Activated naive CD4-positive, alpha-beta T cell treated with anti-CD3 and anti-CD28 coated beads, Interleukin-2, amount 50 U/mL, for 72 hours (primary cell): ENCODE data around the gene ZG16. TPM values are rescaled to one million over a fixed set of nuclear protein-coding genes. Genes with fewer than 3 reads are reported as not detected.
"Not testable (repeated sequence)": the region's sequence is repeated elsewhere in the genome, so short reads cannot be mapped to it uniquely, and the experiment has no call there.

Experiments used
- ATAC-seq, 2 donors: fragments of 150-1000 bp; cut with Tn5 transposase; 2 replicates each; pipeline ENCODE4 v1.10.0; 2021; ENCODE audit warnings: mild to moderate bottlenecking in 2 of 2, moderate library complexity in 2 of 2
- DNase-seq, 2 donors: peaks; one replicate each; pipeline ENCODE4 v3.0.0; 2021 to 2022; ENCODE audit warnings: low spot score in 2 of 2
- H3K27ac Mint-ChIP-seq, 2 donors: one replicate each; pipeline ENCODE4 v1.8.0; 2022; ENCODE audit warnings: mild to moderate bottlenecking in 2 of 2, mixed read lengths in 2 of 2
- H3K36me3 Mint-ChIP-seq, 2 donors: one replicate each; pipeline ENCODE4 v1.8.0; 2022; ENCODE audit warnings: mixed read lengths in 2 of 2
- H3K9me3 Mint-ChIP-seq, 2 donors: one replicate each; pipeline ENCODE4 v1.8.0; 2022; ENCODE audit warnings: mixed read lengths in 2 of 2
- total RNA-seq, 2 donors: library from RNA; stranded (reverse); gene quantifications; one replicate each; pipeline ENCODE4 v1.2.3, GENCODE V29; 2022

ZG16 gene
- total RNA-seq, 2 donors from 2014 or later, result not detected

DNA sequence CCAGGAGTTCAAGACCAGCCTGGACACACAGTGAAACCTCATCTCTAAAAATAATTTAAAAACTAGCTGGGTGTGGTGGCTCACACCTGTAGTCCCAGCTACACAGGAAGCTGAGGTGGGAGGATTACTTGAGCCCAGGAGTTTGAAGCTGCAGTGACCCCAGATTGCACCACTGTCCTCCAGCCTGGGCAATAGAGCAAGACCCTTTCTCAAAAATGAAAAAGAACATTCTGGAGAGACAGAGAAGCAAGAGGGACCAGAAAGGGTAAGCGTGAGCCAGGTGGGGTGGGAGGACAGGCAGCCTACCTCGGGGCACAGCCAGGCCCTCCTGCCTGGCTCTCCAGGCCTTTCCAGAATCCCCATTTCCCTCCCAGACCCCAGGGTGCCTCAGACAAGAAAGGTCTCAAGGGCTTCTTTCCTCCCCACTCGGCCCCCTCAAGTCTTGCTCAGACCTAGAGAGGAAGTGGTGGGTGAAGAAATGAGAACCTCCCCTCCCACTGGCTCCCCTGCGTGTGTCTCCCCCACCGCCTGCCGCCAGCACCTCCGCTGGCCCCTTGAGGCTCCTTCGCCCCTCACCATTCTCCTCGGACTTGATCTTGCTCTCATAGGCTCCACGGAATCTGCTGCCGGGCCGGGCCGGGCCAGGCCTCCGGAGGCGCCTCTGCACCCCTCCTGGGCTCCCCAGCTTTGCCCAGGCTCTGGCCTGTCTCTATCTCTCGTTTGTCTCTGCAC is 32.8 kb upstream of the ZG16 start:
- H3K27ac Mint-ChIP-seq, result peak overlapping the region; percentile 95 to 98

DNA sequence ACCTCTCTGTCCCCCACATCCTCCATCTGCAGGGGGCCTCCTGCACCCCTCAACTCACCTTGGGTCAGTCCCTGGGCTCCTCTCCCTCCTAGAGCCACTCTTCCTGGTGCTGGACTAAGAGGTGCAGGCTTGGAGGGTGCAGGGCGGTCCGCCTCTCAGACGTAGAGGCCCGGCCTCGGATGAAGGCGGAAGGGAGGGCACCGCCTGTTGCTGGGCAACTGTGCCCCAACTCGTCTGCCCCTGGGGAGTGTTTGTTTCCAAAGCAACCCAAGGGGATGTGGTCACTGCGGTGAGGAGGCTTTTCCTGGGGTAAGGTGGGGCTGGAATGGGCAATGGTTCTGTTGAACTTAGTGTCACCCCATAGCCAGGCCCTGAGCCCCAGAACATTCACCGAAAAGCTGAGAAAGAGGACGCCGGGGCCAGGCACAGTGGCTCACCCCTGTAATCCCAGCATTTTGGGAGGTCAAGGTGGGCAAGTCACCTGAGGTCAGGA is 32.2 kb upstream of the ZG16 start, which contains the start of gene C16orf54:
Gene C16orf54, minus strand, starts transcription at position 138 of the 493 bp plus-strand sequence. CDS start 1,039 bp downstream, outside the sequence.
- Mint-ChIP-seq H3K36me3 (peaks cover 7 to 31% of the 10 kb centered on the region in 2 donors), H3K9me3 (no peaks in the 10 kb centered on the region), H3K27ac (peak within 1 kb of the TSS; percentile 95 to 98)
- DNase-seq, result peak; percentile 84 to 93
- ATAC-seq, result peak; percentile 86 to 87

More for the DNA sequence above, 32.8 kb upstream of the ZG16 start:
- ATAC-seq (peak; percentile 54 to 72), DNase-seq (peak in 1 of 2 donors; percentile 62)
- peaks cover 7 to 31% of the 10 kb centered on the region in 2 donors for H3K36me3 Mint-ChIP-seq
- no peaks in the 10 kb centered on the region for H3K9me3 Mint-ChIP-seq

DNA sequence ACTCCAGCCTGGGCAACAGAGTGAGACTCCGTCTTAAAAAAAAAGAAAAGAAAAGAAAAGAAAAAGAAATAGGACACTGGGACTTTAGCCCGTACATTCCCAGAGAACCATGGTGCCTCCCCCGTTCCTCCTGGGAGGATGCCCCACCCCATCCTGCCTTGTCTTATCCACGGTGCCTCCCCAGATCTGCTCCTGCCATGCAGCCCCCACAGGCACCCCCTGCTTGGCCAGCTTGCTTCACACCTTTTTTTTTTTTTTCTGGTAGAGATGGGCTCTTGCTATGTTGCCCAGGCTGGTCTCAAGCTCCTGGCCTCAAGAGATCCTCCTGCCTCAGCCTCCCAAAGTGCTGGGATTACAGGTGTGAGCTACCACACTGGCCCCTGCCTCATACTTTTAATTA is 31.5 kb upstream of the ZG16 start:
- not testable (repeated sequence) for H3K9me3 Mint-ChIP-seq
- ATAC-seq (peak in 1 of 2 donors; percentile 2), DNase-seq (peak in 1 of 2 donors; percentile 56)
- Mint-ChIP-seq H3K36me3 (peaks cover 7 to 31% of the 10 kb centered on the region in 2 donors), H3K27ac (peak overlapping the region; percentile 95 to 98)

DNA sequence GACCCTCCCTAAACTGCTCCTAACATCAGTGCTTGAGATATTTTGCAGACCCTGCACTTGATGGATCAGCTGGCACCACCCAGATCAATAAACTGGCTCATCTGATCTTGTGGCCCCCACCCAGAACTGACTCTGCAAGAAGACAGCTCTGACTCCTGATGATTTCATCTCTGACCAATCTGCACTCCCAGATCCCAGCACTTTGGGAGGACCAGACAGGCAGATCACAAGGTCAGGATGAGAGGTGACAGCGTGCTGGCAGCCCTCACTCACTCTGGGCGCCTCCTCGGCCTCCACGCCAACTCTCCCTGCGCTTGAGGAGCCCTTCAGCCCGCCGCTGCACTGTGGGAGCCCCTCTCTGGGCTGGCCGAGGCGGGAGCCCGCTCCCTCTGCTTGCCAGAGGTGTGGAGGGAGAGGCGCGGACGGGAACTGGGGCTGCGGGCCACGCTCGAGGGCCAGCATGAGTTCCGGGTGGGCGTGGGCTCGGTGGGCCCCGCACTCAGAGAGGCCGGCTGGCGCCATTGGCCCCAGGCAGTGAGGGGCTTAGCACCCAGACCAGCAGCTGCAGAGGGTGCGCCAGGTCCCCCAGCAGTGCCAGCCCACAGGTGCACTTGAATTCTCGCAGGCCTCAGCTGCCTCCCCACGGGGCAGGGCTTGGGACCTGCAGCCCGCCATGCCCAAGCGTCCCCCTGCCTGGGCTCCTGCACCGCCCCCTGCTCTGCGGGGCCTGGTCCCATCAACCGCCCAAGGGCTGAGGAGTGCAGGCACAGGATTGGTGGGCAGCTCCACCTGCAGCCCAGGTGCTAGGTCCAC is 29.9 kb upstream of the ZG16 start:
- no peak overlapping the region for H3K27ac Mint-ChIP-seq

DNA sequence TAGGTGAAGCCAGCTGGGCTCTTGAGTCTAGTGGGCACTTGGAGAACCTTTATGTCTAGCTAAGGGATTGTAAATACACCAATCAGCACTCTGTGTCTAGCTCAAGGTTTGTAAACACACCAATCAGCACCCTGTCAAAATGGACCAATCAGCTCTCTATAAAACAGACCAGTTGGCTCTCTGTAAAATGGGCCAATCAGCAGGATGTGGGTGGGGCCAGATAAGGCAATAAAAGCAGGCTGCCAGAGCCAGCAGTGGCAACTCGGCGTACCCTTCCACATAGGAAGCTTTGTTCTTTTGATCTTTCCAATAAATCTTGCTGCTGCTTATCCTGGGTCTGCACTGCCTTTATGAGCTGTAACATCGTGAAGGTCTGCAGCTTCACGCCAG is 29.3 kb upstream of the ZG16 start:
- peaks cover 7 to 19% of the 10 kb centered on the region in 2 donors for H3K36me3 Mint-ChIP-seq
- H3K27ac Mint-ChIP-seq, ATAC-seq, H3K9me3 Mint-ChIP-seq, DNase-seq: not testable (repeated sequence)

More for the DNA sequence above, 29.9 kb upstream of the ZG16 start:
- DNase-seq (no peak), ATAC-seq (no peak)
- peaks cover 7 to 25% of the 10 kb centered on the region in 2 donors for H3K36me3 Mint-ChIP-seq
- H3K9me3 Mint-ChIP-seq, result no peaks in the 10 kb centered on the region

DNA sequence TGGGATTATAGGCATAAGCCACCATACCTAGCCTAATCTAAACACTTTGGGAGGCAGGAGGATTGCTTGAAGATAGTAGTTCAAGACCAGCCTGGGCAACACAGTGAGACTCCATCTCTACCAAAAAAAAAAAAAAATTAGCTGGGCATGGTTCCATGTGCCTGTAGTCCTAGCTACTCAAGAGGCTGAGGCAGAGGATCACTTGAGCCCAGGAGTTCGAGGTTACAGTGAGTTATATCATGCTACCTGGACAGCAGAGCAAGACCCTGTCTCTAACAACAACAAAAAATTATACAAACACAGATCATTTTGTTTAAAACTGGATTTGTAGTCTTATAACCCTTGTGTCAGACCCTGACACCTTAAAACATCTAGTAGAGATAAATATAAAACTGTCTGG is 24.5 kb upstream of the ZG16 start:
- Mint-ChIP-seq H3K9me3 (no peaks in the 10 kb centered on the region), H3K27ac (no peak overlapping the region), H3K36me3 (no peaks in the 10 kb centered on the region)
- ATAC-seq (no peak), DNase-seq (no peak)

DNA sequence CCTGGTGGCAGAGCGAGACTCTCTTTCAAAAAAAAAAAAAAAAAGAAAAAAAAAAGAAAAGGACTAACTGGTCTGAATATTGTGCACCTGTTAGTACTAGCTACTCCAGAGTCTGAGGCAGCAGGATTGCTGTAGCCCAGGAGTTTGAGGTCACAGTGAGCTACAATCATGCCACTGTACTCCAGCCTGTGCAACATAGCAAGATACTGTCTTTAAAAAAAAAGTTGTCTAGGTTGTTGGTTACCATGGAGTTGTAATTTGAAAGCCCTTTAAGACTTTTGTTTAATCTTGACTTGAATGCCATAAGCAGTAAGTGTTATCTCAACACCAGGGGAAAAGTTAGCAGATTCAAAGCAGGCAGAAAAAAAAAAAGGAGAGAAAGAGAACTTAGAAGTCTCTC is 21.4 kb upstream of the ZG16 start:
- DNase-seq (no peak), ATAC-seq (peak in 1 of 2 donors; percentile 37)
- Mint-ChIP-seq H3K9me3 (no peaks in the 10 kb centered on the region), H3K36me3 (no peaks in the 10 kb centered on the region), H3K27ac (no peak overlapping the region)

DNA sequence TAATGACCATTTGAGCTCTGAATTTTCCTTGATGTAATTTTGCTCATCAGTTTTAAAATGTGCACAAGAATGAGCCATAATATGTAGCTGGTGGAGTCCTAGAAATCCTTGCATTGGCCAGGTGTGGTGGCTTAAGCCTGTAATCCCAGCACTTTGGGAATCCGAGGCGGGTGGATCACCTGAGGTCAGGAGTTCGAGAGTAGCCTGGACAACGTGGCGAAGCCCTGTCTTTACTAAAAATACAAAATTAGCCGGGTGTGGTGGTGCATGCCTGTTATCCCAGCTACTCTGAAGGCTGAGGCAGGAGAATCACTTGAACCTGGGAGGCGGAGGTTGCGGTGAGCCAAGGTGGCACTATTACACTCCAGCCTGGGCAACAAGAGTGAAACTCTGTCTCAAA is 21.0 kb upstream of the ZG16 start:
- not testable (repeated sequence) for ATAC-seq, H3K27ac Mint-ChIP-seq, H3K36me3 Mint-ChIP-seq, H3K9me3 Mint-ChIP-seq, DNase-seq

DNA sequence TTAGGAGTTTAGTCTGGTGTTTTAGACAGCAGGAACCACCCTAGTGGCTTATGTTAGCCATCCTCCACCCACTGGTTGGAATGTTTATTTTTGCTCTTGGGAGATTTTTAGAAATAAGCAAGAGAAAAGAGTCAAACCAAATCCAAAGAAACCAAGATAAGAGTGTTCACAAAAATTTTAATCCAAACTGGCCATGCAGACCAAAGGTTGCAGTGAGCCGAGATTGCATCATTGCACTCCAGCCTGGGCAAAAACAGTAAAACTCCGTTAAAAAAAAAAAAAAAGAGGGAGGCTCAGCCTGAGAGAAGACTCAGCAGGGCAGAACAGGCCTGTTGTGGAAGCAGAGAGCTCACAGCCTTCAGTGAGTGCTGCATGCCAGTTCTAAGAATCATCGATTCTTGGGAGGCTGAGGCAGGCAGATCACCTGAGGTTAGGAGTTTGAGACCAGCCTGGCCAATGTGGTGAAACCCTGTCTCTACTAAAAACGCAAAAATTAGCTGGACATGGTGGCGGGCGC is 20.0 kb upstream of the ZG16 start:
- no peak for DNase-seq

DNA sequence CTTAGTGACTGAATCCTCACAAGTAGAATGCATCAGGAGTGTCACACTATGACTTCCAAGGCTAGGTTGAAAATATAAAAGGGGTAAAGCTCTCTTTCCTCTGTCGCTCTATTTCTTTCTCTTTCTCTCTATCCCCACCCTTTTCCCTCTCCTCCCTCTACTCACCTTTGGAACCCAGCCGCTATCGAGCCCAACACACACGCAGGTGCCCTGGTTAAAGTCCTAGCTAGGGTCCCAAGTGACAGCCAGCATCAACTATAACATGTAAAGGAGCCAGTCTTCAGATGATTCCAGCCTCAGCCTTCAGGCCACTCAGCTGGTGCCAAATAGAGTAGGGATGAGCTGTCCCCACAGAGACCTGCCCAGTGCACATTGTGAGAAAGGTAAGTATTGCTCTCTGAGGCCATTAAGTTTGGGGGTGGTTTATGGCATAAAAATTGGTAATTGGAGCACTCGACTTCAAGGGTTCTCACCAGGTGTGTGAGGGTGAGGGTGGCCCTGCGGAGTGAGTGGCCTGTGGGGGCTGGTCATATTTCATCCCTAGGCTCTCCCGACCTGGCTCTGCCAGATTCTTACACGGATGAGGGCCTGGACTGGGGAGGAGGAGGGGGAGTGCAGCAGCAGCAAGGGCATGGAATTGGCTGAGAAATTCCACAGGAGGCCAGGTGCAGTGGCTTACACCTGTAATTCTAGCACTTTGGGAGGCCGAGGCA is 17.3 kb upstream of the ZG16 start:
- no peak overlapping the region for H3K27ac Mint-ChIP-seq
- no peak for ATAC-seq
- no peaks in the 10 kb centered on the region for H3K36me3 Mint-ChIP-seq

More for the DNA sequence above, 20.0 kb upstream of the ZG16 start:
- no peak overlapping the region for H3K27ac Mint-ChIP-seq
- no peaks in the 10 kb centered on the region for H3K36me3 Mint-ChIP-seq
- ATAC-seq, result no peak
- no peaks in the 10 kb centered on the region for H3K9me3 Mint-ChIP-seq

DNA sequence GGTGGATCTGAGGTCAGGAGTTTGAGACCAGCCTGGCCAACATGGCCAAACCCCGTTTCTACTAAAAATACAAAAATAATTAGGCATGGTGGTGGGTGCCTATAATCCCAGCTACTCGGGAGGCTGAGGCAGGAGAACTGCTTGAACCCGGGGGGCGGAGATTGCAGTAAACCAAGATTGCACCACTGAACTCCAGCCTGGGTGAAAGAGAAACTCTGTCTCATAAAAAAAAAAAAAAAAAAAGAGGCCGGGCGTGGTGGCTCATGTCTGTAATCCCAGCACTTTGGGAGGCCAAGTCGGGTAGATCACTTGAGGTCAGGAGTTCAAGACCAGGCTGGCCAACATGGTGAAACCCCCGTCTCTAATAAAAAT is 16.8 kb upstream of the ZG16 start:
- H3K36me3 Mint-ChIP-seq, ATAC-seq, H3K9me3 Mint-ChIP-seq, DNase-seq, H3K27ac Mint-ChIP-seq: not testable (repeated sequence)

More for the DNA sequence above, 17.3 kb upstream of the ZG16 start:
- DNase-seq, result no peak
- H3K9me3 Mint-ChIP-seq, result no peaks in the 10 kb centered on the region

DNA sequence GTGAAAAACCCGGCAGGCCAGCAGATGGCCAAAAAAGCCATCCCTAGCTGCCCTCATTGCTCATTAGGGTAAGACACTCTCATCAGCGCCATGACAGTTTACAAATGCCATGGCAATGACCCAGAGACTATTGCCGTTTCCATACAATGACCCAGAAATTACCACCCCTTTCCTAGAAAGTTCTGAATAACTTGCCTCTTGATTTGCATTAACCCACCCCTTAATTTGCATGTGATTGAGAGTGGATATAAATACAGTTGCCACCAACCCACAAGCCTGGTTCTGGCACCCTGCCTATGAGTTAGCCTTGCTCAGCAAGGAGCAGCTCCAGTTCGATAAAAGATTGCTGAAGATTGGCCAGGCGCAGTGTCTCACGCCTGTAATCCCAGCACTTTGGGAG is 16.2 kb upstream of the ZG16 start:
- H3K36me3 Mint-ChIP-seq, result no peaks in the 10 kb centered on the region
- no peak for ATAC-seq
- DNase-seq, result no peak
- H3K27ac Mint-ChIP-seq, result no peak overlapping the region
- H3K9me3 Mint-ChIP-seq, result no peaks in the 10 kb centered on the region

DNA sequence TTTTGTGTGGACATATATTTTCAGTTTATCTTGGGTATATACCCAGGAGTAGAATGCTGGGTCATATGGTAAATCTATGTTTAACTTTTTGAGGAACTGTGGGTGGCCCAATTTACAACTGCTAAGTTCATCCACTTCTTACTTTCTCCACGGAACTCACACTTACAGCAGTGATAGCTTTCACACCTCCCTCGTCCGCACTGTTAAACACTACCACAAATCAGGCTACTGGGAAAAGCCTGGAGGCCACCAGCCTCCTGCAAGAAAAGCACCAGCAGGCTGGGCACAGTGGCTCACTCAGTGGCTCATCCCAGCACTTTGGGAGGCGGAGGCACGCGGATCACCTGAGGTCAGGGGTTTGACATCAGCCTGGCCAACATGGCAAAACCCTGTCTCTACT is 14.7 kb upstream of the ZG16 start:
- ATAC-seq (no peak), DNase-seq (no peak)
- H3K27ac Mint-ChIP-seq, result peak overlapping the region in 1 of 2 donors; percentile 59
- no peaks in the 10 kb centered on the region for H3K9me3 Mint-ChIP-seq
- no peaks in the 10 kb centered on the region for H3K36me3 Mint-ChIP-seq

DNA sequence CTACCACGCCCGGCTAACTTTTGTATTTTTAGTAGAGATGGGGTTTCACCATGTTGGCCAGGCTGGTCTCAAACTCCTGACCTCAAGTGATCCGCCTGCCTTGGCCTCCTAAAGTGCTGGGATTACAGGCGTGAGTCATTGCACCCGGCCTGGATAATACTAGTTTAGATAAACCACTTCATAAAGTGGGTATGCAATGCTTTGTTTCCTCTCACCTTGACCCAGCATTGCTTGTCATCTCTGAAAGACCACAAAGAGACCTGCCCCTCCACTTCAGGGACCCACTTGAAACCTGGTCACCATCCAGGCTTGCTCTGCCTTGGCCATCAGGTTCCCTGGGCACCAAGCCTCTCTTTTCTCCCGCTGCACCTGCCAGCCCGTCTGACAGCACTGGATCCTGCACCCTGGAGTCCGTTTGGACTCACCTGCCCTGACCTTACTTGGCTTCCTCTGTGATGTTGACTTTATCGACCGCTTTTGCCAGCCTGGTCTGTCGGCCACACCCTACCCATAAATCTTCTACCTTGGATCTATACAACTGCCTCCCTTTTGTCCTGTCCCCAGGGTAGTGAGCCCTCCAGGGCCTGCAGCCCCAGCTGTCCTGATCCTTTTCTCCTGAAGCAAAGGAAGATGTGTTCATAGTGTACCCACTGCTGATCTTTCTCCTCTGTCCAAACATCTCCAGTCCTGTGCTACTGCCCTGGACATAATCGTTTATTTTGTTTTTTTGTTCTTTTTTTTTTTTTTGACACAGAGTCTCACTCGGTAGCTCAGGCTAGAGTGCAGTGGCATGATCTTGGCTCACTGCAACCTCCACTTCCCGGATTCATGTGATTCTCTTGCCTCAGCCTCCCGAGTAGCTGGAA is 12.7 kb upstream of the ZG16 start:
- DNase-seq (no peak), ATAC-seq (no peak)
- no peaks in the 10 kb centered on the region for H3K9me3 Mint-ChIP-seq
- no peaks in the 10 kb centered on the region for H3K36me3 Mint-ChIP-seq
- peak overlapping the region in 1 of 2 donors; percentile 79 for H3K27ac Mint-ChIP-seq

DNA sequence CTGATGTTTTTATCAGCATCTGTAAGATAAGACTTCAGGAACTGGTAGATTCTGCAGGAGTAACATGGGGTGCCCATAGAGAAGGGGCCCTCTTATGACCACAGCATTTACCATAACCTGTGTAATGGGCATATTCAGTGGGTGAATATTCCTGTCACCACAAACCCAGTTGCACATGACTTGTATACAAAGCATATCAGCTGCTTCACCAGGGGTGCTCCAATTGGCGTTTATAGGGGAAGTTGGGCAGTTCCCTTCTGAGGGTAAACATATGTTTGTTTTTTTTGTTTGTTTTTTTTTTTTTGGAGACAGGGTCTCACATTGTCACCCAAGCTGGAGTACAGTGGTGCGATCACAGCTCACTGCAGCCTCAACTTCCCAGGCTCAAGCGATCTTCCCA is 11.5 kb upstream of the ZG16 start:
- no peaks in the 10 kb centered on the region for H3K36me3 Mint-ChIP-seq
- ATAC-seq, result no peak
- DNase-seq, result no peak
- H3K27ac Mint-ChIP-seq, result no peak overlapping the region
- H3K9me3 Mint-ChIP-seq, result no peaks in the 10 kb centered on the region

DNA sequence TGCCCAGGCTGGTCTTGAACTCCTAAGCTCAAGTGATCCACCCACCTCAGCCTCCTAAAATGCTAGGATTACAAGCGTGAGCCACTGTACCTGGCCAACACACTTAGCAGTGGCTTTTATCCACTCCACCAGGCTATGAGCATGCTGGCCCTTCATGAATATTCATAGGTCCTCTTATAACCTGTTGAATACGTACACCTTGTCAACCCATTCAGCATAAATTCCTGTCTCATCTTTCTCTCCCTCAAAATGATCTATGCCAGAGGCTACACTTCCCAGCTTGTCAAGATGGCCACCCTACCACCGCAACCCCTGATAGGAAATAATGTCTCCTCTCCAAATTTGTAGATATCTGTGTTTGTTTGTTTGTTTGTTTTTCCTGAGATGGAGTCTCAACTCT is 11.0 kb upstream of the ZG16 start:
- Mint-ChIP-seq H3K27ac (no peak overlapping the region), H3K36me3 (no peaks in the 10 kb centered on the region), H3K9me3 (no peaks in the 10 kb centered on the region)
- DNase-seq, result no peak
- no peak for ATAC-seq
